Adrenal gland (tissue), 12 donors: ENCODE measurements around the gene LMCD1. TPM values are rescaled to one million over a fixed set of nuclear protein-coding genes. Genes with fewer than 3 reads are reported as not detected.

Experiments used
- DNase-seq, 7 donors: peaks; one replicate each; pipeline ENCODE4 v3.0.0-alpha.2; 2019 to 2020
- H3K27ac ChIP-seq, 5 donors: fragments of 200-600 bp; sonication (generic) in 4 of 5; 1 replicate in 3 of 5; 2 replicates in 2 of 5; pipeline versions ENCODE4 v1.5.1 to v1.8.0; 2016 to 2020; ENCODE audit warnings: mild to moderate bottlenecking in 1 of 5
- H3K27me3 ChIP-seq: fragments of 200-600 bp; 2 replicates; pipeline ENCODE4 v1.8.0; 2021
- H3K36me3 ChIP-seq, 2 donors: fragments of 200-600 bp; replicated peaks in 1 of 2; 1 replicate in 1 of 2; 2 replicates in 1 of 2; pipeline versions ENCODE4 v1.5.1 to v1.8.0; 2018 to 2022
- H3K4me1 ChIP-seq, 2 donors: fragments of 200-600 bp; replicated peaks in 1 of 2; 1 replicate in 1 of 2; 2 replicates in 1 of 2; pipeline versions ENCODE4 v1.5.1 to v1.8.0; 2018 to 2021
- H3K4me3 ChIP-seq, 4 donors: fragments of 200-600 bp; sonication (generic) in 3 of 4; one replicate each; pipeline ENCODE4 v1.5.1; 2016 to 2018
- H3K9me3 ChIP-seq, 3 donors: fragments of 200-600 bp; sonication (generic) in 1 of 3; replicated peaks in 1 of 3; 1 replicate in 2 of 3; 2 replicates in 1 of 3; pipeline versions ENCODE4 v1.5.1 to v1.8.0; 2016 to 2021
- CTCF ChIP-seq, 6 experiments: fragments of 450-650 bp in 4 of 6; fragments of 200-600 bp in 2 of 6; sonication (generic) in 1 of 6; IDR thresholded peaks; 1 replicate in 5 of 6; 2 replicates in 1 of 6; pipeline versions ENCODE4 v1.5.1 to v1.8.0; 2016 to 2021; ENCODE audit warnings: antibody characterized with exemption in 6 of 6, mild to moderate bottlenecking in 2 of 6, moderate library complexity in 1 of 6
- POLR2A ChIP-seq, 2 donors: fragments of 450-650 bp; IDR thresholded peaks; one replicate each; pipeline ENCODE4 v1.6.1; 2017; ENCODE audit warnings: antibody characterized with exemption in 2 of 2, mild to moderate bottlenecking in 2 of 2, moderate library complexity in 1 of 2
- WGBS, 4 donors: extraction: QIAGEN DNeasy Blood & Tissue Kit in 2 of 4; methylation state at CpG; one replicate each; pipeline versions ENCODE4 v1.1.5 to v1.1.7; 2013 to 2017; 5-methylcytosine and 5-hydroxymethylcytosine counted together
- intact Hi-C, 2 donors: fragments of 100-400 bp; cut with DNase I; formaldehyde crosslinking; loops; one replicate each; pipeline versions ENCODE4 v1.14.1 to v1.15.0; 2022 to 2023
- polyA plus RNA-seq, 3 donors: library from polyadenylated mRNA; stranded (reverse); fragments of 200-250 nt in 2 of 3; fragments of 350-450 nt in 1 of 3; fragmentation: Illumina TruSeq in 1 of 3; extraction: RNeasy Lipid Tissue Mini Kit (QIAGEN cat#74804) in 1 of 3; gene quantifications; one replicate each; pipeline ENCODE4 v1.2.3, GENCODE V29; 2013 to 2014
- total RNA-seq, 9 donors: library from RNA; depleted of rRNA in 4 of 9; stranded (reverse); fragments of >200 nt in 4 of 9; fragments of 120-200 nt in 1 of 9; fragmentation: NEBNext Ultra II Directional in 1 of 9; extraction: Animal tissue kit (Norgen Biotek cat#: 25700) in 1 of 9; gene quantifications; one replicate each; pipeline versions ENCODE4 v1.1.0 to v1.2.4, GENCODE V29; 2013 to 2023
- donor health status: healthy with polysubstance abuse.
- donor health status: Bipolar disorder and iron deficiency.
- donor health status: DM: yes; HTN: yes; CAD: no.
- donor health status: DM: no; HTN: no; CAD: no.
- donor health status: DM: no; HTN: no; CAD: no.
- donor health status: DM: yes; HTN: yes; CAD: no.

Gene LMCD1
- total and polyA plus RNA-seq, 12 donors, result 4.8 to 26.5 (median 16.1) TPM

GRCh38 chr3:8546609-8547008 is 45.0 kb downstream of the LMCD1 start:
- no peak for TF ChIP-seq POLR2A (IDR thresholded peaks at IDR 0.05)
- TF ChIP-seq CTCF (IDR thresholded peaks at IDR 0.05), result no peak
- no peak overlapping the region for H3K27ac ChIP-seq
- 78 to 91% (median 88%) methylated on average over 4 of the region's 4 CpGs for WGBS, 4 donors
- H3K27me3 ChIP-seq, result no peaks in the 10 kb centered on the region
- H3K4me3 ChIP-seq, result no peak overlapping the region
- no peaks in the 10 kb centered on the region for H3K4me1 ChIP-seq
- DNase-seq, result no peak
- no peaks in the 10 kb centered on the region for H3K9me3 ChIP-seq
- intact Hi-C loops, result no loop called here
- peaks cover 0 to 7% of the 10 kb centered on the region in 2 donors for H3K36me3 ChIP-seq

GRCh38 chr3:8548502-8549275 is 47.1 kb downstream of the LMCD1 start:
- WGBS, 4 donors, result 94 to 98% (median 96%) methylated on average over 17 of the region's 17 CpGs
- intact Hi-C loops, result no loop called here
- Histone ChIP-seq H3K9me3 (no peaks in the 10 kb centered on the region), H3K27ac (no peak overlapping the region), H3K36me3 (peaks cover 0 to 7% of the 10 kb centered on the region in 2 donors), H3K4me1 (no peaks in the 10 kb centered on the region), H3K4me3 (no peak overlapping the region), H3K27me3 (no peaks in the 10 kb centered on the region)
- no peak for TF ChIP-seq CTCF (IDR thresholded peaks at IDR 0.05)
- no peak for TF ChIP-seq POLR2A (IDR thresholded peaks at IDR 0.05)
- no peak for DNase-seq

- peaks cover 0 to 7% of the 10 kb centered on the region in 2 donors for H3K36me3 ChIP-seq
- no peak for DNase-seq
- intact Hi-C loops, result no loop called here
- TF ChIP-seq CTCF (IDR thresholded peaks at IDR 0.05), result no peak
- TF ChIP-seq POLR2A (IDR thresholded peaks at IDR 0.05), result no peak
- no peaks in the 10 kb centered on the region for H3K27me3 ChIP-seq
- WGBS, 4 donors, result 74 to 95% (median 77%) methylated on average over 1 of the region's 1 CpG
- no peak overlapping the region for H3K27ac ChIP-seq
- H3K4me3 ChIP-seq, result no peak overlapping the region
- no peaks in the 10 kb centered on the region for H3K9me3 ChIP-seq
- H3K4me1 ChIP-seq, result no peaks in the 10 kb centered on the region
Measured at GRCh38 chr3:8549354-8549753, 47.7 kb downstream of the LMCD1 start.

- peak overlapping the region in 2 of 5 donors; percentile 8 to 10 for H3K27ac ChIP-seq
- DNase-seq, result no peak
- 68 to 83% (median 78%) methylated on average over 6 of the region's 6 CpGs for WGBS, 4 donors
- intact Hi-C loops, result no loop called here
- no peak for TF ChIP-seq POLR2A (IDR thresholded peaks at IDR 0.05)
- no peak for TF ChIP-seq CTCF (IDR thresholded peaks at IDR 0.05)
- peaks cover 0 to 7% of the 10 kb centered on the region in 2 donors for H3K36me3 ChIP-seq
- H3K27me3 ChIP-seq, result no peaks in the 10 kb centered on the region
- H3K4me1 ChIP-seq, result peaks cover 0 to 4% of the 10 kb centered on the region in 2 donors
- no peaks in the 10 kb centered on the region for H3K9me3 ChIP-seq
- H3K4me3 ChIP-seq, result no peak overlapping the region
Measured at GRCh38 chr3:8550611-8551010, 49.0 kb downstream of the LMCD1 start.
